ENCODE results near the gene CDCP1. TPM values are rescaled to one million over a fixed set of nuclear protein-coding genes. Genes with fewer than 3 reads are reported as not detected.

The CDCP1 gene
- total and polyA plus RNA-seq, 2 experiments from 2014 or later, result 0.12 TPM; not detected in 1

GRCh38 chr3:45140141-45140769, 5.9 kb downstream of the CDCP1 start:
- TF ChIP-seq, protein P1, sequence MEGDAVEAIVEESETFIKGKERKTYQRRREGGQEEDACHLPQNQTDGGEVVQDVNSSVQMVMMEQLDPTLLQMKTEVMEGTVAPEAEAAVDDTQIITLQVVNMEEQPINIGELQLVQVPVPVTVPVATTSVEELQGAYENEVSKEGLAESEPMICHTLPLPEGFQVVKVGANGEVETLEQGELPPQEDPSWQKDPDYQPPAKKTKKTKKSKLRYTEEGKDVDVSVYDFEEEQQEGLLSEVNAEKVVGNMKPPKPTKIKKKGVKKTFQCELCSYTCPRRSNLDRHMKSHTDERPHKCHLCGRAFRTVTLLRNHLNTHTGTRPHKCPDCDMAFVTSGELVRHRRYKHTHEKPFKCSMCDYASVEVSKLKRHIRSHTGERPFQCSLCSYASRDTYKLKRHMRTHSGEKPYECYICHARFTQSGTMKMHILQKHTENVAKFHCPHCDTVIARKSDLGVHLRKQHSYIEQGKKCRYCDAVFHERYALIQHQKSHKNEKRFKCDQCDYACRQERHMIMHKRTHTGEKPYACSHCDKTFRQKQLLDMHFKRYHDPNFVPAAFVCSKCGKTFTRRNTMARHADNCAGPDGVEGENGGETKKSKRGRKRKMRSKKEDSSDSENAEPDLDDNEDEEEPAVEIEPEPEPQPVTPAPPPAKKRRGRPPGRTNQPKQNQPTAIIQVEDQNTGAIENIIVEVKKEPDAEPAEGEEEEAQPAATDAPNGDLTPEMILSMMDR (IDR thresholded peaks at IDR 0.05; ENCODE audit: low read depth, low read length), result no peak
- DNase-seq (ENCODE audit: low read depth in 1 of 2, low spot score in 1 of 2), result no peak

DNA sequence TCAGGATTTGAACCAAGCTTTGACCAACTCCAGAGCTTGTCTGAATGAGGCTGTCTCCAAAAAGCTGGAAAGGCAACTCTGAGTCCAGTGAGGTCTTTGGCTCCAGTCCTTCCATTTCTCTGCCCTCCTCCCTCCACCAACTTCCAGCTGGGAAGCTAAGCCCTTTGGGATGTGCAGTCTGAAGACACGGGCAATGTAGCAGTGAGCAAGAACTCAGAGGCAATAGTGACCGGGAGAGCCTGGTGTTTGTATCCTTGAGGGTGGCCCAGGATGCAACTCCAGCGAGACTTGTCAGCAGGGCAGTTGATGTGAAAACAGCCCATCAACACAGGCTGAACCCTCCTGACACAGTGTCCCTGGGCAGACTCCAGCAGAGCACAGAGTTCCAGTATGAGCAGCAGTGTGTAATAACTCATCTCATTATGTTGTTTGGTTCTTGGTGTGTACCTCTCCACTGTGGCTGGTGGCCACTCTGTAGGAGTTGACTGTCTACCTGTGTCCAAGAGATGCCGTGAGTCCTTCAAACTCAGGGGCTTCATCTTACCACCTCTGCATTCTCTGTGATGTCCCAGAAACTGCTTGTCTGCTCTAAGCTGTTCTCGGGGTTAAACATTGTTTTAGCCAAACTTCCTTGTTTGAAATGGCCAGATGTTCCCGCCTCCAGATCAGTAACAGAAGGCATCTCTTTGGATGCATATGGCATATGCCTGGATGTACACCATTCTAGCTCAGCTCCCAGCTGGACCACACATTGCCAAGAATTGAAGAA, 6.6 kb downstream of the CDCP1 start:
- Histone ChIP-seq H3K27me3 (peaks cover 22% of the 10 kb centered on the region), H3K36me3 (no peaks in the 10 kb centered on the region), H3K27ac (no peak overlapping the region), H3K4me1 (ENCODE audit: low read depth) (peaks cover 19% of the 10 kb centered on the region), H3K4me3 (no peak overlapping the region), H3K9me3 (ENCODE audit: low read depth) (no peaks in the 10 kb centered on the region)
- peak in 1 of 2 donors; percentile 26 for DNase-seq (ENCODE audit: low read depth in 1 of 2, low spot score in 1 of 2)
- TF ChIP-seq, protein P1 (IDR thresholded peaks at IDR 0.05; ENCODE audit: low read depth, low read length), result no peak

More at GRCh38 chr3:45140141-45140769, 5.9 kb downstream of the CDCP1 start:
- Histone ChIP-seq H3K4me1 (ENCODE audit: low read depth) (peaks cover 19% of the 10 kb centered on the region), H3K4me3 (no peak overlapping the region), H3K36me3 (no peaks in the 10 kb centered on the region), H3K27ac (no peak overlapping the region), H3K27me3 (peaks cover 29% of the 10 kb centered on the region), H3K9me3 (ENCODE audit: low read depth) (no peaks in the 10 kb centered on the region)

- Histone ChIP-seq H3K27me3 (peaks cover 6% of the 10 kb centered on the region), H3K9me3 (ENCODE audit: low read depth) (no peaks in the 10 kb centered on the region), H3K36me3 (no peaks in the 10 kb centered on the region), H3K4me3 (no peak overlapping the region), H3K4me1 (ENCODE audit: low read depth) (peaks cover 19% of the 10 kb centered on the region), H3K27ac (no peak overlapping the region)
- TF ChIP-seq, protein P1 (IDR thresholded peaks at IDR 0.05; ENCODE audit: low read depth, low read length), result no peak
- DNase-seq (ENCODE audit: low read depth in 1 of 2, low spot score in 1 of 2), result peak; percentile 35 to 65
Measured at GRCh38 chr3:45137656-45138181, 8.5 kb downstream of the CDCP1 start.

GRCh38 chr3:45135959-45136358, 10.2 kb downstream of the CDCP1 start:
- H3K9me3 ChIP-seq (ENCODE audit: low read depth), result no peaks in the 10 kb centered on the region
- peaks cover 19% of the 10 kb centered on the region for H3K4me1 ChIP-seq (ENCODE audit: low read depth)
- peak in 1 of 2 donors; percentile 28 for DNase-seq (ENCODE audit: low read depth in 1 of 2, low spot score in 1 of 2)
- H3K4me3 ChIP-seq, result no peak overlapping the region
- TF ChIP-seq, protein P1 (IDR thresholded peaks at IDR 0.05; ENCODE audit: low read depth, low read length), result no peak
- H3K36me3 ChIP-seq, result no peaks in the 10 kb centered on the region
- no peak overlapping the region for H3K27ac ChIP-seq
- no peaks in the 10 kb centered on the region for H3K27me3 ChIP-seq

GRCh38 chr3:45134758-45135521, 11.2 kb downstream of the CDCP1 start:
- Histone ChIP-seq H3K4me3 (no peak overlapping the region), H3K27me3 (no peaks in the 10 kb centered on the region), H3K9me3 (ENCODE audit: low read depth) (no peaks in the 10 kb centered on the region), H3K36me3 (no peaks in the 10 kb centered on the region), H3K4me1 (ENCODE audit: low read depth) (peaks cover 19% of the 10 kb centered on the region), H3K27ac (no peak overlapping the region)
- TF ChIP-seq, protein P1 (IDR thresholded peaks at IDR 0.05; ENCODE audit: low read depth, low read length), result no peak
- peak in 1 of 2 donors; percentile 72 for DNase-seq (ENCODE audit: low read depth in 1 of 2, low spot score in 1 of 2)
